Measurements from ENCODE around the gene CDH15. TPM values are rescaled to one million over a fixed set of nuclear protein-coding genes. Genes with fewer than 3 reads are reported as not detected.
"Not testable (repeated sequence)": the region's sequence is repeated elsewhere in the genome, so short reads cannot be mapped to it uniquely, and the experiment has no call there.

The CDH15 gene
- total RNA-seq, 4 donors from 2014 or later = 48.5 to 60.8 (median 51.0) TPM

GRCh38 chr16:89184933-89185794 lies 13.6 kb downstream of the CDH15 start:
- DNase-seq = no peak
- TF ChIP-seq POLR2A (IDR thresholded peaks at IDR 0.05) (no peak), CTCF (IDR thresholded peaks at IDR 0.05 in 4 of 5, conservative IDR thresholded peaks at IDR 0.05 in 1 of 5) (no peak)
- no peaks in the 10 kb centered on the region for H3K9me3 ChIP-seq
- ATAC-seq = no peak
- intact Hi-C loops (cut with DNase I; ENCODE audit: low total_unique reads) = no loop called here
- H3K27ac ChIP-seq = no peak overlapping the region
- in situ Hi-C loops (cut with MboI; ENCODE audit: low sequenced_read_pairs in 4 of 4) = no loop called here
- H3K4me1 ChIP-seq = no peaks in the 10 kb centered on the region
- no peaks in the 10 kb centered on the region for H3K27me3 ChIP-seq
- H3K36me3 ChIP-seq = peaks cover 0 to 11% of the 10 kb centered on the region in 2 donors
- H3K4me3 ChIP-seq = no peak overlapping the region

GRCh38 chr16:89185887-89186592 lies 14.5 kb downstream of the CDH15 start:
- H3K36me3 ChIP-seq = peaks cover 0 to 11% of the 10 kb centered on the region in 2 donors
- H3K27ac ChIP-seq; intact Hi-C loops (cut with DNase I; ENCODE audit: low total_unique reads); H3K9me3 ChIP-seq; H3K27me3 ChIP-seq; H3K4me1 ChIP-seq; H3K4me3 ChIP-seq; ATAC-seq; in situ Hi-C loops (cut with MboI; ENCODE audit: low sequenced_read_pairs in 4 of 4); DNase-seq: not testable (repeated sequence)

GRCh38 chr16:89186593-89187031 lies 15.1 kb downstream of the CDH15 start:
- H3K4me3 ChIP-seq = not testable (repeated sequence)

GRCh38 chr16:89187032-89187769 lies 15.7 kb downstream of the CDH15 start:
- in situ Hi-C loops (cut with MboI; ENCODE audit: low sequenced_read_pairs in 4 of 4) (no loop called here), intact Hi-C loops (cut with DNase I; ENCODE audit: low total_unique reads) (no loop called here)
- DNase-seq (no peak), ATAC-seq (peak; percentile 15 to 36)
- H3K4me3 ChIP-seq = no peak overlapping the region
- no peaks in the 10 kb centered on the region for H3K4me1 ChIP-seq
- TF ChIP-seq POLR2A (IDR thresholded peaks at IDR 0.05) (no peak), CTCF (IDR thresholded peaks at IDR 0.05 in 4 of 5, conservative IDR thresholded peaks at IDR 0.05 in 1 of 5) (no peak)
- H3K36me3 ChIP-seq = peaks cover 0 to 11% of the 10 kb centered on the region in 2 donors
- H3K9me3 ChIP-seq = no peaks in the 10 kb centered on the region
- no peak overlapping the region for H3K27ac ChIP-seq
- no peaks in the 10 kb centered on the region for H3K27me3 ChIP-seq

More at GRCh38 chr16:89186593-89187031, 15.1 kb downstream of the CDH15 start:
- H3K27ac ChIP-seq; H3K9me3 ChIP-seq; ATAC-seq; DNase-seq; intact Hi-C loops (cut with DNase I; ENCODE audit: low total_unique reads); in situ Hi-C loops (cut with MboI; ENCODE audit: low sequenced_read_pairs in 4 of 4); H3K27me3 ChIP-seq; H3K4me1 ChIP-seq: not testable (repeated sequence)
- H3K36me3 ChIP-seq = peaks cover 0 to 11% of the 10 kb centered on the region in 2 donors

GRCh38 chr16:89187770-89188392 lies 16.3 kb downstream of the CDH15 start:
- Histone ChIP-seq H3K4me1 (no peaks in the 10 kb centered on the region), H3K27me3 (no peaks in the 10 kb centered on the region), H3K4me3 (no peak overlapping the region), H3K27ac (no peak overlapping the region), H3K36me3 (peaks cover 0 to 5% of the 10 kb centered on the region in 2 donors), H3K9me3 (no peaks in the 10 kb centered on the region)
- in situ Hi-C loops (cut with MboI; ENCODE audit: low sequenced_read_pairs in 4 of 4) (no loop called here), intact Hi-C loops (cut with DNase I; ENCODE audit: low total_unique reads) (no loop called here)
- DNase-seq (no peak), ATAC-seq (peak in 1 of 2 donors; percentile 9)
- TF ChIP-seq POLR2A (IDR thresholded peaks at IDR 0.05) (no peak), CTCF (IDR thresholded peaks at IDR 0.05 in 4 of 5, conservative IDR thresholded peaks at IDR 0.05 in 1 of 5) (no peak)

- in situ Hi-C loops (cut with MboI; ENCODE audit: low sequenced_read_pairs in 4 of 4); H3K4me1 ChIP-seq; H3K4me3 ChIP-seq; H3K27me3 ChIP-seq; H3K27ac ChIP-seq; DNase-seq; H3K9me3 ChIP-seq; intact Hi-C loops (cut with DNase I; ENCODE audit: low total_unique reads); ATAC-seq; H3K36me3 ChIP-seq: not testable (repeated sequence)
Measured at GRCh38 chr16:89188471-89189357, 17.2 kb downstream of the CDH15 start.

Data from gastrocnemius medialis (tissue), 4 donors.